GM06990 (cell line): ENCODE measurements around the gene ZBTB11.
"Not testable (repeated sequence)": the region's sequence is repeated elsewhere in the genome, so short reads cannot be mapped to it uniquely, and the experiment has no call there.

Source experiments
- DNase-seq: peaks from one replicate; pipeline ENCODE4 v3.0.0-alpha.2; 2011; ENCODE audit not compliant: insufficient read length; ENCODE audit errors: extremely low read depth
- H3K27me3 ChIP-seq: replicated peaks from 2 replicates; pipeline ENCODE4 v1.6.0; 2011; ENCODE audit warnings: low read length; ENCODE audit not compliant: control insufficient read depth, insufficient read depth
- H3K36me3 ChIP-seq: 2 replicates; pipeline ENCODE4 v1.5.1; 2011; ENCODE audit warnings: low read length; ENCODE audit not compliant: control insufficient read depth, insufficient read depth
- H3K4me3 ChIP-seq: replicated peaks from 2 replicates; pipeline ENCODE4 v1.5.1; 2011; ENCODE audit warnings: low read depth, mild to moderate bottlenecking, control low read depth, low read length
- CTCF ChIP-seq: IDR thresholded peaks from 2 replicates; pipeline ENCODE4 v1.5.1; 2011; ENCODE audit warnings: low read length, control low read depth, mild to moderate bottlenecking, inconsistent platforms; ENCODE audit not compliant: insufficient read depth, poor library complexity, severe bottlenecking

ZBTB11 gene

GRCh38 chr3:101642441-101642840, 34.5 kb downstream of the ZBTB11 start:
- no peak overlapping the region for H3K4me3 ChIP-seq
- H3K27me3 ChIP-seq, result no peaks in the 10 kb centered on the region
- no peak for DNase-seq
- no peak for TF ChIP-seq CTCF
- no peaks in the 10 kb centered on the region for H3K36me3 ChIP-seq

- H3K4me3 ChIP-seq, H3K27me3 ChIP-seq, DNase-seq, H3K36me3 ChIP-seq: not testable (repeated sequence)
Observed at GRCh38 chr3:101641397-101642115, 35.4 kb downstream of the ZBTB11 start.

GRCh38 chr3:101640256-101640655, 36.7 kb downstream of the ZBTB11 start:
- DNase-seq, result no peak
- Histone ChIP-seq H3K4me3 (no peak overlapping the region), H3K36me3 (no peaks in the 10 kb centered on the region), H3K27me3 (no peaks in the 10 kb centered on the region)
- TF ChIP-seq CTCF, result no peak

GRCh38 chr3:101639280-101639963, 37.5 kb downstream of the ZBTB11 start:
- H3K36me3 ChIP-seq, result no peaks in the 10 kb centered on the region
- no peaks in the 10 kb centered on the region for H3K27me3 ChIP-seq
- no peak for TF ChIP-seq CTCF
- H3K4me3 ChIP-seq, result no peak overlapping the region
- DNase-seq, result no peak

- no peak overlapping the region for H3K4me3 ChIP-seq
- no peaks in the 10 kb centered on the region for H3K27me3 ChIP-seq
- no peaks in the 10 kb centered on the region for H3K36me3 ChIP-seq
- no peak for DNase-seq
- TF ChIP-seq CTCF, result peak; percentile 24
Observed at GRCh38 chr3:101638261-101638745, 38.6 kb downstream of the ZBTB11 start.

GRCh38 chr3:101637451-101637850, 39.5 kb downstream of the ZBTB11 start:
- TF ChIP-seq CTCF, result no peak
- H3K36me3 ChIP-seq, result no peaks in the 10 kb centered on the region

More at GRCh38 chr3:101637451-101637850, 39.5 kb downstream of the ZBTB11 start:
- no peak for DNase-seq
- Histone ChIP-seq H3K27me3 (no peaks in the 10 kb centered on the region), H3K4me3 (no peak overlapping the region)
